ENCODE measurements around the gene NXNL1.

Gene NXNL1

DNA sequence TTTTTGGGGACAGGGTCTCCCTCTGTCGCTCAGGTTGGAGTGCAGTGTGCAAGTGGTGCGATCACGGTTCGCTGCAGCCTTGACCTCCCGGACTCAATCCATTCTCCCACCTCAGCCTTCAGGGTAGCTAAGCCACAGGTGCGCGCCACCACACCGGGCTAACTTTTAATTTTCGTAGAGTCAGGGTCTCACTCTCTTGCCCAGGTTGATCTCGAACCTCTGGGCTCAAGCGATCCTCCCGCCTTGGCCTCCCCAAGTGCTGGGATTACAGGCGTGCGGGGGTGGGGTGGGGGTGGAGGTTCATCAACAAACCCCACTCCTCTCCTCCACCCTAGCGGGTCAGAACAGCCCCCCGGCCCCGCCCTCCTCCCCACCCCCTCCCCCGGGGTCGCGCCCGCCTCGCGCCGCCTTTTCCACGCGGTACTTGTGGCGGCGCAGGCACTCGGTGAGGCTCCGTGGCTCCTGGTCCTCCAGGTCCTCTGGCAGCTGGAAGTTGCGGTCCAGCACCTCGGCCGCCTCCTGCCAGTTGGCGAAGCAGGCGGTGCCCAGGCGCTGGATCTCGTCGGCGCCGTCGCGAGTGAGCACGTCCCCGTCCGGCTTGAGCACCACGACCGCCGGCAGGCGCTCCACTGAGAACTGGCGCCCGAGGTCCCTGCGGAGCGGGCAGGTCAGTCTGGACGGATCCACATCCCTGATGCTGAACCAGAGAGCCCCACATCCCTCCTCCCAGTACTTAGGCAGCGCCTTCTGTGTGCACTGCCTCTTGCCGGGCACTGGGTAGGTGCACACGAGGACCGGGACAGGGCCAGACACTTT is 5.2 kb downstream of the NXNL1 start:
- no peak for DNase-seq (ENCODE audit: low spot score)

DNA sequence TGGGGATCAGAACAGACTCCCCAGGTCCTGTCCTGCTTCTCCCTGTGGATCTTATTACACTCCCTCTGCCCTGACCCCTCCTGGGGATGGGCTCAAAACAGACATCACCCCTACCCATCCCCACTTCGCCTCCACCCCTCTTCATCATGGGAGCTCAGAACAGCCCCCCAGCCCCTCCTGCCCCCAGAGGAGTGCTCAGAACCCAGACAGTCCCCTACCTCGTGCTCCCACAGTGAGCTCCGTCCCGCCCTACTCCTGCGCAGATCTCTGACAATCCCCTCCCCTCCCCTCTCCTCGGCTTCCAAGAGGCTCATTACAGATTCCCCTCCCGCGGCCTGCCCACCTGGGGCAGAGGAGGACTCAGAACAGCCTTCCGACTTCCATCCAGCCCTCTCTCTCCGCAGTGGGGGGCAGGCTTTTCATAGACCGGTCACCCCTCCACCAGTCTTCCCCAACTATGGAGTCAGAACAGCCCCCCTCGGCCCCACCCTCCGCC is 6.1 kb downstream of the NXNL1 start:
- no peak for DNase-seq (ENCODE audit: low spot score)

DNA sequence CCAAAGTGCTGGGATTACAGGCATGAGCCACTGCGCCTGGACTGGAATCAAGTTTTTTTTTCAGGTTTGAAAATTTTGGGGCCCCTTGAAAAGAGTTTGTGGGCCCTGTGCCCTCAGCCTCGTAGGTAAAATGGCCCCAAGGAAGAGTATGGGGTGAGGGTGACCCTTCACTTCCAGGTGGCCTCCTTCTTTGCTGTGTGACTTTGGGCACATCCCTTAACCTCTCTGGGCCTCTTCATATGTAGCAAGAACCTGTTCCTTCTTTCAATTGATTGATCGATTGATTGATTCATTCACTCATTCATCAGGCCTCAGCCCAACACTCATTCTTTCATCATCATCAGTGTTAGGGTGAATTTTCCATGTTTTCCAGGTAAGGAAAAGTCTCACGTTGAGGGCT is 8.9 kb downstream of the NXNL1 start:
- no peak for DNase-seq (ENCODE audit: low spot score)

DNA sequence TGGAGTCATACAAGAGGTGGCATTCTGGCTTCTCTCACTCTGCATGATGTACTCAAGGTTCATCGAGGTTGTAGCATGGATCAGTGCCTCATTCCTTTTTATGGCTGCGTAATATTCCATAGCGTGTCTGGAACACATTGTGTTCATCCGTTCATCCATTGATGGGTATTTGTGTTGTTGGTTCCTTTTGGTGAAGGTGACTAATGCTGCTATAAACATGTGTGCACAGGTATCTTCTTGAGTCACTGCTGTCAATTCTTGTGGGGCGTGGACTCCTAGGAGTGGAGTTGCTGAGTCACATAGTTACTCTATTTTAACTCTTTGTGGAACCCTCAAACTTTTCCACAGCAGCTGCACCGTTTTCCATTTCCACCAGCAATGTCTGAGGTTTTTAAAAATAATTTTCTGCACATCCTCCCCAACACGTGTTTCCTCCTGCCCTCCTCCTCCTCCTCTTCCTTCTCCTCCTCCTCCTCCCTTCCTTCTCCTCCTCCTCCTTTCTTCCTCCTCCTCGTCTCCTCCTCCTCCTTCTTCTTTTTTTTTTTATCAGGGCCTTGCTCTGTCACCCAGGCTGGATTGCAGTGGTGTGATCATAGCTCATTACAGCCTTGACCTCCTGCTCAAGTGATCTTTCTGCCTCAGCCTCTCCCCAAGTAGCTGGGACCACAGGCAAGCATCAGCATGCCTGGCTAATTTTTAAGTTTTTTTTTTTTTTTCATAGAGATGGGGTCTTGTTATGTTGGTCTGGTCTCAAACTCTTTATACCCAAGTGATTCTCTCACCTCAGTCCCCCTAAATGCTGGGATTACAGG is 10.3 kb downstream of the NXNL1 start:
- no peak for DNase-seq (ENCODE audit: low spot score)

DNA sequence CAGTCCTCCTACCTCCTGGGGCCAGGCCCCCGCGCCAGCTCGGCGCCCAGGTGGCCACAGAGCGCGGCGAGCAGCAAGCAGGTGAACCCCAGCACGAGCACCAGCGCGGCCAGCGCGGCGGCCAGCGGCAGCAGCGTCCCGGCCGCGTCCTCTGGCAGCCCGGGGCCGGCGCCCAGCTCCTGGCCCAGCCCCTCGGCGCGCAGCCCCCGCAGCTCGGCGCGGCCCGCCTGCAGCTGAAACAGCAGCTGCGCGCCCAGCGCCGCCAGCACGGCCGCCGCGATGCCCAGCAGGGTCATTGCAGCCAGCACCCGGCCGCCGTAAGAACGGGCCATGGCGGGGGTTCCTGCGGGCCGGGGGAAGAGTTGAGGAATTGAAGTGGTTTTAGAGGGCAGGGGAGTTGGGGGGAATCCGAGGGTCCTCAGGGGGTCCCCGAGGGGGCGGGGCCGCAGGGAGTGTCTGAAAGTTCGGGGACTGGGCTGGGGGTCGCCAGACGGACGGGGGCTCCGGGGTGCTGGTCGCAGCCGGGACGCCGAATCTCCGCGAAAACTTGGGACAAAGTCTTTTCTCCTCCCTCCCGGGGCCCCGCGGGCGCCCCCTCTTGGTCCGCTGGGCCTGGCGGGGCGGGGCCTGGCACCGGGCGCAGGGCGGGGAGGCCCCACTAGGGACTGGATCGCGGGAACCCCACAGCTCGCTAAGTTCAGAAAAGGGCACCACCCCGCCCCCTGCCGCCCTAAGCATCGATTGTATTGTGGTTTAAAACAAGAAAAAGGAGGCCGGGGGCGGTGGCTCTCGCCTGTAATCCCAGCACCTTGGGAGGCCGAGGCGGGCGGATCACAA is 12.4 kb downstream of the NXNL1 start, which contains the start of gene TMEM221:
Gene TMEM221, minus strand, starts transcription at position 538 of the 837 bp plus-strand sequence. Its CDS starts 206 bp downstream, at position 332.
- peak; percentile 81 for DNase-seq (ENCODE audit: low spot score)

DNA sequence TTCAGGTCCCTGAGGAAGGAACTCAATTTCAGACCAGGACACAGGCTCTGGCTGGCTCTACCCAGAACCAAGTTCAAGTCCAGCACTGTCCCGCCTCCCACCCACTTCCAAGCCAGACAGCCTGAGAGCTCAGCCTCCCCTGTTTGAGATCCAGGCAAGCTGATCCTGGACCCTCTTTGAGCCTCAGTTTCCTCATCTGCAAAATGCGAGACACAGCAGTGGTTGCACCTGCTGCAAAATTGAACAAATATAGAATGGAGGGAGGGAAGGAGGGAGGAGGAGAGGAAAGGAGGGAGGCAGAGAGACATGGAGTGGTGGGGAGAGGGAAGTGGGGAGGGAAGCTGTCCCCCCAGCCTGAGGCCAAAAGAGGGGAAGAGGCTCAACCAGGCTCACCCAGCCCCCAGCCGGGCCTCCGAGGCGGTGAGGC is 13.0 kb downstream of the NXNL1 start:
- no peak for DNase-seq (ENCODE audit: low spot score)

DNA sequence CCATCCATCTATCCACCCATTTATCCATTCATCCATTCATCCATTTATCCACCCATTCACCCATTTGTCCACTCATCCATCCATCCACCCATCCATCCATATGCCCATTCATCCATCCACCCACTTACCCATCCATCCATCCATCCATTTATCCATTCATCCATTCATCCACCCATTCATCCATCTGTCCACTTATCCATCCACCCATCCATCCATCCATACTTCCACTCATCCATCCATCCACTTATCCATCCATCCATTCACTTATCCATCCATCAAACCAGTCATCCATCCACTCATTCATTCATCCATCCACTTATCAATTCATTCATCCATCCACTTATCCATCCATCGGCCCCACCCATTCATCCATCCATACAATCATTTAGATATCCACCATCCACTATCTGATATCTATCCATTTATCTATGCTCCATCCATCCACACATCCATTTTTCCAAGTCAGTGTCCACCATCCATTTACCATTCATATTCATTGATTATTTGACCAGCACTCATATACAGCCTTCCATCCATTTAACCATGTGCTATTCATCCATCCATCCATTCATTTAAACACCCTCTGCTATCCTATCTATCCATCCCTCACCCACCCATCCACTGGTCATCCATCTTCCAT is 15.1 kb downstream of the NXNL1 start:
- no peak for DNase-seq (ENCODE audit: low spot score)

DNA sequence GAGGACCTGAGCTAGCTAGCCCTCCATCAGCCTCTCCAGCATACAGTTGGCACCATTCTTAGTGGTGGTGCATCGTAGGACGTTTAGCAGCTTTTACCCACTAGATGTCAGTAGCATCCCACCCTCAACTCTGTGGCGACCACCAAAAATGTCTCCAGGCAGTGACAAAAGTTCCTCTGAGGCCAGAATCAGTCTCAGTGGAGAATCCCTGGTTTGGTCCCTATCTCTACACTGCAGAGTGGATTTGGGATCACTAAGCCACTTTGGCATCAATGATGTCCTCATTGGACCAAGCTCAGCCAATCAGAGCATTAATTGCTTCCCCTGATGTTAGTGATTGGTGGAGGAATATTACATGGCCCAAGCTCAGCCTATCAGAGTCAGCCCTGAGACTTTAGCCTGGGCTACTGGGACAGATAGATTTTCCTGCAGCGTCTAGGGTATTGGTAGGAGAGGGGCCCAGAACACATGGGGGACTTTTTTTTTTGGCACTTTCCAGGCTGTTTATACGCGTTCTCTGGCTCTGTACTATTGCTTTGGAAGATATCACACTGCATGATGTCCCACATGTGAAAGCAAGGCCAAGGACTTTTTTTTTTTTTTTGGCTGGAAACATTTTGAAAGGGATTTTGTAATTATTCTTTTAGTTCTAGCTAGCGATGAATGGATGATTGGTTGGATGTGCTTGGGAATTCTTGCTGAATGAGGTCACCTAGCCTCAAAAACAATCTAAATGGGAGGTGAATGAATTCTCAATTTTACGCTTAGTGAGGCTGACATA is 19.3 kb downstream of the NXNL1 start:
- peak; percentile 59 for DNase-seq (ENCODE audit: low spot score)

DNA sequence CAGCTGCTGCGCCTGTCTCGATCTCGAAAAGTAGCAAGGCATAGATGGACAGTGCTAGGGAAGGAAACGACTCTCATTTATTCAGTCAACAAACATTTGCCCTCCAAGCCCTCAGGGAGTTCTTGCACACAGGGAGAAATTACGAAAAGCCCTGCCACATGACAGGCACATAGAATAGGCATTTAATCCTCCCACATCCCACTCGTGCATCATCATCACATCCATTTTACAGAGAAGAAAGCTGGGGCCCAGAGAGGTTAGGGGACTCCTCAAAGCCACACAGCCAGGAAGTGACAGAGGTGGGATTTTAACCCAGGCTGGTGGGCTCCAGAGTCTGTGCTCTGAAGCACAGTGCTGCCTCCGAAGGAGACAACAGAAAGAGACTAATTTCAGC is 23.9 kb downstream of the NXNL1 start:
- DNase-seq (ENCODE audit: low spot score), result no peak

DNA sequence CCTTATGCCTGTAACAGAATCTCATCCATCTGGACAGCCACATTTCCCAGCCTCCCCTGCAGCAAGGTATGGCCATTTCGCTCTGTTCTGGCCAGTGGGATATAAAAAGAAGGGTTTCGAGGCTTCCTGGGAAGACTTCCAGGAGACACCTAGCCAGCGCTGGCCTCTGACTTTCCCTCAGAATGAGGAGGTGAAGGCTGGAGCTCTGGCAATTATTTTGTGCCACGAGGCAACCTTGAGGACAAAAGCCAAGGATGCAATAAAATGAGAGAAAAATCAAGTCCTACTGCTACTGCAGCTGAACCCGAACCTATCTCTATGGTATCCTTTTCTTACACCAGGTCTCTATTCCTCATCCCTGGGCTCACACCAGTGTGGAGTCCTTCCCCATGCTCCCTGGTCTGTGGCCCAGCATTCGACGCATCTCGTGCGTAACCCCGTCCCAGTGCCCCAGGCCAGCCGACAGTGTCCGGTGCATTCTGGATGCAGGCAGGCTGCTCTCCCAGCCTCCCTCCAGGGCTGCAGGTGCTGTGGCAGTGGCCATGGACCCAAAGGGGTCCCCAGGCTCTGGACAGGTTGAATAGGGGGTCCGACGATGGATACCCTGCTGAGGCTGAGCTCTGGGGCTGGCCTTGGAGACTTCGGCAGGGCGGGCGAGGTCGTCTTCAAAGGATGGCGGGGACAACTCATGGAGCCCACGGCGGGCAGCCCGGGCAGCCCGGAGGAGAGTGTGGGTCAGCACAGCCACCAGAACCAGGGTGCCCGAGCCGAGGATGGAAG is 24.4 kb downstream of the NXNL1 start:
- DNase-seq (ENCODE audit: low spot score), result no peak

DNA sequence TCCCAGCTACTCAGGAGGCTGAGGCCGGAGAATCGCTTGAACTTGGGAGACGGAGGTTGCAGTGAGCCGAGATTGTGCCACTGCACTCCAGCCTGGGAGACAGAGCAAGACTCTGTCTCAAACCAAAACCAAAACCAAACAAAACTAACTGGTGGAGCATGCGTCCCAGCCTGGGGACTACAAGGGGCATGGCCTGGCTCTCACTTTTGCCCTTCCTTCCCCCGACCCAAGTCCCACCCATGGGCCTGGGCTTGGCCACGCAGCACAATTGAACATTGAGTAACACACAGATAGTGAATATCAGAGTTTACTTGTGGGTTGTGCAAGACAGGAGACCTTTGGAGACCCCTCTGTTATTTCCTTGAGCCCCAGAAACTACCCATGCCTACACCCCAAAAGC is 25.5 kb downstream of the NXNL1 start:
- no peak for DNase-seq (ENCODE audit: low spot score)

DNA sequence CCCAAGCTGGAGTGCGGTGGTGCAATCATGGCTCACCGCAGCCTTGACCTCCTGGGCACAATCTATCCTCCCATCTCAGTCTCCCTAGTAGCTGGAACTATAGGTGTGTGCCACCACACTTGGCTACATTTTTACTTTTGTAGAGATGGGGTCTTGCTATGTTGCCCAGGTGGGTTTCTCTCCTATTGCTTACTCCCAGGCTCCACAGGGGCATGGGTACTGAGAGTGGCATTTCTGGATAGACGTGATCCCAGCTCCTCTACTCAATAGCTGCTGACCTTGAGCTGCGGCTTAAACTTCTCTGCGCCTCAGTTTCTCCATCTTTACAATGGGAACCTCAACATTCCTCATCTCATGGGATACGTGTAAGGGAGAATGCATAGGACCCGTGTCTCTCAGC is 29.3 kb downstream of the NXNL1 start:
- DNase-seq (ENCODE audit: low spot score), result no peak

DNA sequence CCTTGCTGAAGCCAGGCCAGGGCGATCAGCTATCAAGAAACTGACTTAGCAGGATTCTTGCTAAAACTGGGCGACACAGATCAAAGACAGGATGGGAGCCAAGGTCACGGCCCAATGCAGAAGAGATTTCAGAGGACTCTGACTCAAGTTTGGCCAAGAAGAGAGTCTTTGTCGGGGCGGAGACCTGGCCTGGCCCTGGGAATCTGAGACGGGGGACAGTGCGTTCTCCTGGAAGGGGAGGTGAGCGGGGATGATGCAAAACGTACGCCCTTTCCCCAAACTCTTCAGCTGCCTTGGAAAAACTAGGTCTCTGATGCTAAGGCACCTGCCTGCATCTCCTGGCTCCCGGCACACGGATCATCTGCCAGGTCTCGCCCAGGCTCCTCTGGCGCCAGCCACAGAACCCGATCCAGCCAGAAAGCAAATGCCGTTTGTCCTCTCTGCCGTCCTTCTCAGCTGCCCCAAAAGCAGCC is 31.0 kb downstream of the NXNL1 start:
- no peak for DNase-seq (ENCODE audit: low spot score)

DNA sequence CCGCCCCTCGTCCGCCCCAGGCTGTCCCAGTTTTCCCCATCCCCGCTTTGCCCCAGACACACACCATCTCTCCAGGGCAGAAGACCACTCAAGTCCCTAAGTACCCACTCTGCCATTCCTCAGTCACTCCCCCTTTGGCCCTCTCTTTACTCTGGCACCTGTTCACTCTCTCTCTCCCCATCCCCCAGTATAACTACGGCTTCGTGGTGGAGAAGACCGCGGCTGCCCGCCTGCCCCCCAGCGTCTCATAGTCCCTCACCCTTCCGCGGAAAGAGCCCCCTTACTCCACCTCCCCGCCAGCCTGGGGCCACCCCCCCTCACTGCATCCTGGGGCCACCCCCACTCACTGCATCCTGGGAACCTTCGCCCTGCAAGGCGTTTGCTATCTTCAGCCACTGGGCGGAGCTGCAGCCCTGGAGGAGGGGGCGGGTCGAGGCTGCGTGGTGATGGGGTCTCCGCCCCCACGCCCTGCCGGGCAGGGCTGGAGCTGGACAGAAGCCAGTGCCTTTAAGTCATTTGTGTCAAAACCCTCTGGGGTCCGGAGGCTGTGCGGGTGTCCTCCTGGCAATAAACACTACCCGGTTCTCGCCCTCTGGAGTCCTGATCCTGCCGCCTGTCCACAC is 35.9 kb downstream of the NXNL1 start:
- DNase-seq (ENCODE audit: low spot score), result peak; percentile 86

DNA sequence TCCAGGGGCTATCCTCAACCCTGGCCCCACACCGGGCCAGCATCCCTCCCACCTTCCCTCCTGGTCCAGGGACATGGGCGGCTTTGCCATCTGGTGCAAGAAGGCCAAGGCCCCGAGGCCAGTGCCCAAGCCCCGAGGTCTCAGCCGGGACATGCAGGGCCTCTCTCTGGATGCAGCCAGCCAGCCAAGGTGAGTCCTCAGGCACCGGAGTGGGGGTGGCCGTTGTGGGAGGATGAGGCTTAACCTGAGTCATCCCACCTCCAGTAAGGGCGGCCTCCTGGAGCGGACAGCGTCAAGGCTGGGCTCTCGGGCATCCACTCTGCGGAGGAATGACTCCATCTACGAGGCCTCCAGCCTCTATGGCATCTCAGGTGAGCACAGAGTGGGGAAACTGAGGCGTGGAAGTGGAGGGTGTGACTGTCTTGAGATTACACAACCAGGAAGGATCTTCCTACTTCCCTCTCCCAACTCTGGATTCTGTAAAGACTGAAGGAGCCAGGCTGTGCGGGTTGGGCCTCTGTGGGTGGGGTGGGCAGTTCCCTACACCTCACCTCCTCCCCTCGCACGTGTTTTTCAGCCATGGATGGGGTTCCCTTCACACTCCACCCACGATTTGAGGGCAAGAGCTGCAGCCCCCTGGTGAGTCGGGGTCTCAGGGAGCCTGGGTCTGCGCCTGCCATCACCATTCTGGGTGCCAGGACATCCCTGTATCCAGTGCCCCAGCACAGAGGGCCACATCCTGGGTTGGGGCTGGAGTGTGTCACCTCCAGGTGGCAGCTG is 37.1 kb downstream of the NXNL1 start:
- no peak for DNase-seq (ENCODE audit: low spot score)

DNA sequence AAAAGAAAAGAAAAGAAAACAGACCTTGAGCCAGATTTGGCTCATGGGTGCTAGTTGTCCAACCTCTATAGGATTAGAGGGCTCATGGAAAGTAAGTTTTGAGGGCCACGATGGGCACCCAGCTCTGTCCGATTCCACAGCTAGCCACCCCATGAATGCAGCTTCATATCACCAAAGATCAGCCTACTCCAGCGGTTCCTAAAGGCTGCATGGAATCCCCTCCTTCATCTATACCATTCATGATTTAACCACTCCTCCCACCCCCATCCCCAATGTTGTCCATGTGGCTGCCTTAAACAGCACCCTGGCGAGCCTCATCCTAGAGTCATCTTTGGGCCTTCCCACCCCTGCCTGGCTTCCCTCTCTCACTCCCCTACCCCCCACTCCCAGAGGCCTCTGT is 38.8 kb downstream of the NXNL1 start:
- DNase-seq (ENCODE audit: low spot score), result no peak

DNA sequence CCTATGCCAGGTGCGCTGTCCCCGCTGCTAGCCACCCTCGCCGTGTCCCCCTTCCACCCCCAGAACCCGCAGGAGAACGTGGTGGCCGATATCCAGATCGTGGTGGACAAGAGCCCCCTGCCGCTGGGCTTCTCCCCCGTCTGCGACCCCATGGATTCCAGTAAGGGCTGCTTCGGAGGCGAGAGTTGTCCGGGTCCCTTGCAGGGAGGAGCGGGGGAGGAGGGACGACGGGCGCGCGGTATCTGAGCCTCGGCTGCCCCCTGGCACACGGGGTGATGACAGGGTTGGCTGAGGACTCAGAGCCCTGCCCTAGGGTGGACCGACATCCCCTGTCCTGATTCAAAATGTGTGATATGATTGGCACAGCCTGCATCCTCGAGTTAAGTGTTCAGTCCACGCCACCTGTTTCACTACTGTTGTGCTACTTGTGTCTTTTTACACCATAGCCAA is 40.2 kb downstream of the NXNL1 start:
- DNase-seq (ENCODE audit: low spot score), result peak; percentile 82

All from D341Med (cell line).